HFFc6 (cell line): ENCODE data around the gene CSF1R. TPM values are rescaled to one million over a fixed set of nuclear protein-coding genes. Genes with fewer than 3 reads are reported as not detected.

ENCODE experiments used
- DNase-seq: peaks from one replicate; pipeline ENCODE4 v3.0.0-alpha.2; 2018
- H3K27ac Mint-ChIP-seq: 2 replicates; pipeline ENCODE4 v1.8.0; 2020; ENCODE audit warnings: mild to moderate bottlenecking, mixed read lengths
- H3K27me3 Mint-ChIP-seq: 2 replicates; pipeline ENCODE4 v1.8.0; 2021; ENCODE audit warnings: mild to moderate bottlenecking, moderate library complexity, mixed read lengths; ENCODE audit not compliant: insufficient read depth
- H3K36me3 Mint-ChIP-seq: 2 replicates; pipeline ENCODE4 v1.8.0; 2021; ENCODE audit warnings: low read depth, mixed read lengths
- H3K4me1 Mint-ChIP-seq: 2 replicates; pipeline ENCODE4 v1.8.0; 2020; ENCODE audit warnings: low read depth, mixed read lengths
- H3K4me3 Mint-ChIP-seq: 2 replicates; pipeline ENCODE4 v1.8.0; 2020; ENCODE audit warnings: mild to moderate bottlenecking, moderate library complexity, mixed read lengths
- H3K9me3 Mint-ChIP-seq: 2 replicates; pipeline ENCODE4 v1.8.0; 2020; ENCODE audit warnings: mild to moderate bottlenecking, mixed read lengths
- long read RNA-seq: library from polyadenylated mRNA; unstranded; transcript quantifications from one replicate; pipeline ENCODE4 v2.0.0, GENCODE V29; 2019
- total RNA-seq, 6 experiments: library from RNA; stranded (reverse); fragmentation: NEBNext Ultra II Directional; extraction: Animal tissue kit (Norgen Biotek cat#: 25700); gene quantifications; 2 replicates in 1 of 6; 3 replicates in 5 of 6; pipeline ENCODE4 v1.2.3, GENCODE V29; 2021
- TF ChIP-seq, protein P1 (sequence below): fragments of 200-600 bp; sonication (generic); IDR thresholded peaks from 2 replicates; pipeline ENCODE4 v1.5.0; 2021; ENCODE audit warnings: antibody characterized with exemption, mild to moderate bottlenecking

CSF1R gene
- 1 to 10 TPM in 2 of 6 experiments, under 1 TPM in 4; 0.26 to 1.5 (median 0.78) TPM for total RNA-seq
- long read RNA-seq, partial matches to known transcripts: 0 of 2 reads
- long read RNA-seq, other reads (novel, unspliced or antisense): 2 of 2 reads

DNA sequence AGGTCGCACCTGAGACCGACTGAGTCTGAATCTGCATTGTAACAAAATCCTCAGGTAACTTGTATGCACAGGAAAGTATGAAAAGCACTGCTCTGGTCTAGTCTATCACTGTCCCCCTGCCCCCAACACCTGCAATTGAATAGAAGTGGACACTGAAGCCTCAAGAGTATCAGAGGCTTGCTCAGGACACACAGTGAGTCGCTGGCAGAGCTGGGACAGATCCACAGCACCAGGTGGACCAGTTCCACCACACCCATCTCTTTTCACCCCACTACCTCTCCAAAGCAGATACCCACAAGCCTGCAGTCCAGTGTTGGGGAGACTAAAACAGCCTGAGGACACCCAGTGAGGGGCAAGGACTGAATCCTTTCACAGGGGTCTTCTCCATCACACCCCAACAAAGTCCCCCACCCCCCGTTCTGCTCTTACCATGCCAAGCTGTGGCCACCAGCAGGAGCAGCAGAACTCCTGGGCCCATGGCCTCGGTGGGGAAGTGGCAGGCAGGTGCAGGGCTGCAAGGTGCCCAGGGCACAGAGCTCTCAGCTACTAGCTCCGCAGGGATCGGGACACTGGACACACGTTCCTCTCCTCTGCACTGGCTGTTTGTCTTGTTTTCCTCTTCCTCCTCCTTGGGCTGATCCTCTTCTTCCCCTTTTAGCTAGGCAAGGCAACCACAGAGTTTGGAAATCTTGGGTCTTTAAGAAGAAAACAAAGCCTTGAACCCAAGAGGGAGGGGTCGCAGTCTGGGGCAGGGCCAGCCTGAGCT is at the start of gene CSF1R:
Gene CSF1R (minus strand): TSS at position 605 of the 766 bp plus-strand sequence. CDS start 127 bp downstream, at position 478.
- H3K9me3 Mint-ChIP-seq: no peaks in the 10 kb centered on the region
- H3K27me3 Mint-ChIP-seq: peaks cover 2% of the 10 kb centered on the region; the same call in 1 of the 2 replicates
- no peak within 1 kb of the TSS for H3K27ac Mint-ChIP-seq
- no peak for DNase-seq
- H3K4me3 Mint-ChIP-seq: no peak within 1 kb of the TSS
- TF ChIP-seq, protein P1, sequence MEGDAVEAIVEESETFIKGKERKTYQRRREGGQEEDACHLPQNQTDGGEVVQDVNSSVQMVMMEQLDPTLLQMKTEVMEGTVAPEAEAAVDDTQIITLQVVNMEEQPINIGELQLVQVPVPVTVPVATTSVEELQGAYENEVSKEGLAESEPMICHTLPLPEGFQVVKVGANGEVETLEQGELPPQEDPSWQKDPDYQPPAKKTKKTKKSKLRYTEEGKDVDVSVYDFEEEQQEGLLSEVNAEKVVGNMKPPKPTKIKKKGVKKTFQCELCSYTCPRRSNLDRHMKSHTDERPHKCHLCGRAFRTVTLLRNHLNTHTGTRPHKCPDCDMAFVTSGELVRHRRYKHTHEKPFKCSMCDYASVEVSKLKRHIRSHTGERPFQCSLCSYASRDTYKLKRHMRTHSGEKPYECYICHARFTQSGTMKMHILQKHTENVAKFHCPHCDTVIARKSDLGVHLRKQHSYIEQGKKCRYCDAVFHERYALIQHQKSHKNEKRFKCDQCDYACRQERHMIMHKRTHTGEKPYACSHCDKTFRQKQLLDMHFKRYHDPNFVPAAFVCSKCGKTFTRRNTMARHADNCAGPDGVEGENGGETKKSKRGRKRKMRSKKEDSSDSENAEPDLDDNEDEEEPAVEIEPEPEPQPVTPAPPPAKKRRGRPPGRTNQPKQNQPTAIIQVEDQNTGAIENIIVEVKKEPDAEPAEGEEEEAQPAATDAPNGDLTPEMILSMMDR: no peak
- no peaks in the 10 kb centered on the region for H3K36me3 Mint-ChIP-seq
- H3K4me1 Mint-ChIP-seq: peaks cover 11% of the 10 kb centered on the region

DNA sequence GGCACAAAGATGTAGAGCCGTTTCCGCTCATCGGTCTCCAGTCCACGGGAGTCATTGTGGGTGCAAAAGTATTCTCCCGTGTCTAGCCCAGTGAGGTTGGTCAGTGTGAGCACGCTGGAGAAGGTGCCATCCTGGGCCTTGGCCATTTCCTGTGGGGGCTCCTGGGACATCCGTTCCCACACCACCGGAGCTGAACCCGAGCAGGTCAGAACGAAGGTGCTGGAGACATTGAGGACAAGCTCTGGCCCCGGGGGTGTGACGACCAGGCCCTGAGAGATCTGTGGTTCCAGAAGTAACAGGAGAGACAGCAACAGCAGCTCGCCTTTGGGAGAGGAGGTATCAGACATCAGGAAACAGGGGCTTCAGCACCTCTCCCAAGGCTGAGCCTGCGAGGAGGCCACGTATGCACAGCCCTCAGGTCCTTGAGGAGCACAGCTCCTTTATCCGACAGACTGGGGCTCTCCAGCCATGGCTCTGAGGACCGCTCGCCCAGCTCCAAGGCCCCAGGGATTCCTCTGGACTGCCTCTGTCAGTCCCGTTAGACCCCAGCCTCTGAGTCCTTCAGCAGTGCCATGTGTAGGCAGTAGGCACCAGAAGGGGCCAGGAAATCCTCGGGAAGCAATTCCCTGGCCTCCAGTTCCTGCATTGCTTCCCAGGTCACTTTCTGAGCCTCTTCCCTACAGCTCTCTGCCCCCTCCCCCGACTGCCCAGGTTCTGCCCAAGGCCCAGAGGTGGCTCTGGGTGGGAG is 49.4 kb upstream of the CSF1R start:
- TF ChIP-seq, protein P1: no peak
- H3K4me1 Mint-ChIP-seq: peaks cover 89% of the 10 kb centered on the region
- H3K4me3 Mint-ChIP-seq: no peak overlapping the region
- DNase-seq: no peak
- peak overlapping the region; percentile 67 for H3K27ac Mint-ChIP-seq
- no peaks in the 10 kb centered on the region for H3K9me3 Mint-ChIP-seq
- peaks cover 14% of the 10 kb centered on the region for H3K27me3 Mint-ChIP-seq
- peaks cover 57% of the 10 kb centered on the region for H3K36me3 Mint-ChIP-seq

- DNase-seq: no peak
- Mint-ChIP-seq H3K27ac (peak overlapping the region; percentile 61), H3K4me1 (peaks cover 85% of the 10 kb centered on the region), H3K9me3 (no peaks in the 10 kb centered on the region), H3K27me3 (peaks cover 14% of the 10 kb centered on the region), H3K4me3 (no peak overlapping the region), H3K36me3 (peaks cover 59% of the 10 kb centered on the region)
- TF ChIP-seq, protein P1: no peak
Observed at GRCh38 chr5:150134198-150134588, 47.8 kb upstream of the CSF1R start.

- H3K27ac Mint-ChIP-seq: peak overlapping the region; percentile 61; the same call in 1 of the 2 replicates
- no peak overlapping the region for H3K4me3 Mint-ChIP-seq
- peaks cover 61% of the 10 kb centered on the region for H3K36me3 Mint-ChIP-seq
- DNase-seq: no peak
- H3K9me3 Mint-ChIP-seq: no peaks in the 10 kb centered on the region
- H3K27me3 Mint-ChIP-seq: peaks cover 13% of the 10 kb centered on the region
- H3K4me1 Mint-ChIP-seq: peaks cover 83% of the 10 kb centered on the region
- TF ChIP-seq, protein P1: no peak
Observed at GRCh38 chr5:150133581-150134197, 47.3 kb upstream of the CSF1R start.

GRCh38 chr5:150132740-150133139 is 46.4 kb upstream of the CSF1R start:
- peak overlapping the region; percentile 54; the same call in 1 of the 2 replicates for H3K27ac Mint-ChIP-seq
- peaks cover 83% of the 10 kb centered on the region for H3K4me1 Mint-ChIP-seq

More at GRCh38 chr5:150132740-150133139, 46.4 kb upstream of the CSF1R start:
- Mint-ChIP-seq H3K9me3 (no peaks in the 10 kb centered on the region), H3K27me3 (peaks cover 11% of the 10 kb centered on the region), H3K36me3 (peaks cover 70% of the 10 kb centered on the region), H3K4me3 (no peak overlapping the region)
- no peak for DNase-seq
- TF ChIP-seq, protein P1: no peak
